ENCODE measurements around the gene SNAP23.
A peak's percentile ranks its signal among the peaks of the same experiment; 100 is the strongest.
"Not testable (repeated sequence)": the region's sequence is repeated elsewhere in the genome, so short reads cannot be mapped to it uniquely, and the experiment has no call there.

Gene SNAP23

DNA sequence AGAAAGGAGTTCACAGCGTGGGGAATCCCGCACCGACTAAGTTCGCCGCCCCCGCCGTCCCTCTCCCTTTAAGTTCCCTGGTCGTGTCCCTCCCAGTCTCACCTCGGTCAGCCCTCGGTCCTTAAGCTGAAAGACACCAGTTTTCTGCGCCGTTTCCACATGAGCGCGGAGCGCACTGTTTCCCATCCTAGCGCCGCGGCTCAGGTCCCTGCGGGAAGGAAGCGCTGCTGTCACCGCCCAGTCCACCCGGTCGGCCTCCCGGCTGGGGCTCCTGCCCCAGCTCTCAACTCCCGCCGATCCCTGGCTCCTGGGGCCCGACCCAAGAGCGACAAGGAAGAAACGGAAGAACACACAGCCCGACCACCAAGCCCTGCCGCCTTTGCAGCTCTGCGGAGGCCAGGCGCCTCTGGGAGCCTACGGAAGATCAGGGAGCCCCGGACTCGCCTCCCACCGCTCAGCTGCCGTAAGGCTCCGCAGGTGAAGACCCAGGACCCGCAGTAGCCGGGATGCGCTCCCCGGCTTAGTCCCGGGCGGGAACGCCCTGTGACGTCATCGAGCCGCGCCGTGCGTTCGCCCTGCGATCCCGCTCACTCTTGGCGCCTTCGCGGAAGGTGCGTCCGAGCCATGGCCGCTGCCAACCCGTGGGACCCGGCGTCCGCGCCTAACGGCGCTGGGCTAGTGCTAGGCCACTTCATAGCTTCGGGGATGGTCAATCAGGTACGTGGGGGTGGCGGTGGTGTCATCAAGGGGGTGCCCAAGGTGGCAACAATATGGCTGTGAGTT lies 53.0 kb downstream of the SNAP23 start, which contains the start of the genes HAUS2 and LRRC57:
Gene HAUS2 (plus strand): TSS at position 590 of the 783 bp plus-strand sequence. CDS start 35 bp downstream, at position 625.
Gene LRRC57 (minus strand): TSS at position 545 of the 783 bp plus-strand sequence. CDS start 359 bp downstream, at position 186.
- TF ChIP-seq SUZ12 (IDR thresholded peaks at IDR 0.05; ENCODE audit: extremely low read depth, insufficient read depth, insufficient read length) (no peak), YY1 (IDR thresholded peaks at IDR 0.05; ENCODE audit: insufficient read depth, insufficient read length) (peak; percentile 41)
- Histone ChIP-seq H3K9me3 (ENCODE audit: insufficient read depth, low read length) (no peaks in the 10 kb centered on the region), H3K4me1 (ENCODE audit: insufficient read depth, insufficient read length) (no peaks in the 10 kb centered on the region), H3K36me3 (ENCODE audit: insufficient read depth, insufficient read length, low read length) (peaks cover 30% of the 10 kb centered on the region), H3K27me3 (ENCODE audit: insufficient read depth, insufficient read length) (no peaks in the 10 kb centered on the region), H3K4me3 (ENCODE audit: insufficient read length, low read depth) (peak within 1 kb of the TSS; percentile 95), H3K9ac (ENCODE audit: insufficient read length, low read depth) (peak within 1 kb of the TSS; percentile 97)
- peak; percentile 68 for DNase-seq (ENCODE audit: low read depth, low spot score)

DNA sequence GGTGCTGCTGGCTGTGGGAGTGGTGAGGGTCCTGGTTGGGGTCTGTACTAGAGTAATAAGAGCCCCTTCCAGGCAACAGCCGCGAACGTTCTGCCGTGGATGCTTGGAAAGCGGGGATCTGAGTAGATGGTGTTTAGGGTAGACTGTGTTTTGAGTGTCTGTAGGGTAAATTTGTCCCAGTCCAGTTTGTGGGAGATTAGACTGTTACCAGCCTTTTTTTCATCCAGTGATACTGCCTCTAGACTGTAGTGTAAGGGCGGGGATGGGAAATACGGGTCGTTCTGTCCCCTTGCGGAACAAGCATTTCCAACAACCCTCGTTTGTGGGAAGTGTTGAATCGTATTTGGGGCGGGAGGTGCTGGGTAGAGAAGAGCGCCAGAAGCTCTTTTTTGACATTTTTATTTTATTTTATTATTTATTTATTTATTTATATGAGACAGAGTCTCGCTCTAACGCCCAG lies 53.6 kb downstream of the SNAP23 start:
- H3K9ac ChIP-seq (ENCODE audit: insufficient read length, low read depth), result peak overlapping the region; percentile 97
- H3K36me3 ChIP-seq (ENCODE audit: insufficient read depth, insufficient read length, low read length), result peaks cover 24% of the 10 kb centered on the region
- H3K4me1 ChIP-seq (ENCODE audit: insufficient read depth, insufficient read length), result no peaks in the 10 kb centered on the region
- no peaks in the 10 kb centered on the region for H3K27me3 ChIP-seq (ENCODE audit: insufficient read depth, insufficient read length)
- no peaks in the 10 kb centered on the region for H3K9me3 ChIP-seq (ENCODE audit: insufficient read depth, low read length)
- DNase-seq (ENCODE audit: low read depth, low spot score), result no peak
- TF ChIP-seq SUZ12 (IDR thresholded peaks at IDR 0.05; ENCODE audit: extremely low read depth, insufficient read depth, insufficient read length), result no peak
- no peak for TF ChIP-seq ZNF274 (IDR thresholded peaks at IDR 0.05; ENCODE audit: low read depth, low read length)
- TF ChIP-seq YY1 (IDR thresholded peaks at IDR 0.05; ENCODE audit: insufficient read depth, insufficient read length), result no peak
- peak overlapping the region; percentile 95 for H3K4me3 ChIP-seq (ENCODE audit: insufficient read length, low read depth)

DNA sequence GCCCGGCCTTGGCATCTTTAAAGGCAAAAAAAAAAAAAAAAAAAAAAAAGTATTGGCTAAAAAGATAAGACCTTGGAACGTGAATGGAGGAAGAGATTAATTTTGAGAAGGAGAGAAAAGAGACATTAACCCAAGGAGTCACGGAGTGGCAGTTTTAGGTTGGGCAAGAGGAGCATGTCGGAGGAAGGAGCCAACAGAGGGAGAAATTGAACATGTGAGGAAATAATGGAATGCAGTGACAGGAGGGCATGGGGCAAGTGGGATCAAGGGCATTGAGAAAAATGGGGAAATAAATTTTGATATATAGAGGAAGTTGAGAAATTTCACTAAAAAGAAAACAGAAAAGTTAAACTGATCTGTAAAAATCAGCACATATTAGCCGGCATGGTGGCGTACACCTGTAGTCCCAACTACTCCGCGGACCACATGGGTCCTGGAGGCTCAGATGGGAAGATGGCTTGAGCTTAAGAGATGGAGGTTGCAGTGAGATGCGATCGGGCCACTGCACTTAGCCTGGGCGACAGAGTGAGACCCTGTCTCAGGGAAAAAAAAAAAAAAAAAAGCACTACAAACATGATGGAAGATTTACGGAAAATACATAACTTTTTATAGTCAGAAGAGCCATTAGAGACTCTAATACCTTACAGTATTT lies 54.4 kb downstream of the SNAP23 start:
- Histone ChIP-seq H3K4me3 (ENCODE audit: insufficient read length, low read depth) (peak overlapping the region; percentile 8), H3K4me1 (ENCODE audit: insufficient read depth, insufficient read length) (no peaks in the 10 kb centered on the region), H3K9ac (ENCODE audit: insufficient read length, low read depth) (no peak overlapping the region), H3K36me3 (ENCODE audit: insufficient read depth, insufficient read length, low read length) (peaks cover 18% of the 10 kb centered on the region), H3K27me3 (ENCODE audit: insufficient read depth, insufficient read length) (no peaks in the 10 kb centered on the region), H3K9me3 (ENCODE audit: insufficient read depth, low read length) (no peaks in the 10 kb centered on the region)
- no peak for DNase-seq (ENCODE audit: low read depth, low spot score)
- TF ChIP-seq ZNF274 (IDR thresholded peaks at IDR 0.05; ENCODE audit: low read depth, low read length) (no peak), YY1 (IDR thresholded peaks at IDR 0.05; ENCODE audit: insufficient read depth, insufficient read length) (no peak), SUZ12 (IDR thresholded peaks at IDR 0.05; ENCODE audit: extremely low read depth, insufficient read depth, insufficient read length) (no peak)

- Histone ChIP-seq H3K4me1 (ENCODE audit: insufficient read depth, insufficient read length) (no peaks in the 10 kb centered on the region), H3K9me3 (ENCODE audit: insufficient read depth, low read length) (no peaks in the 10 kb centered on the region), H3K36me3 (ENCODE audit: insufficient read depth, insufficient read length, low read length) (peaks cover 3% of the 10 kb centered on the region), H3K27me3 (ENCODE audit: insufficient read depth, insufficient read length) (no peaks in the 10 kb centered on the region), H3K4me3 (ENCODE audit: insufficient read length, low read depth) (no peak overlapping the region), H3K9ac (ENCODE audit: insufficient read length, low read depth) (no peak overlapping the region)
- DNase-seq (ENCODE audit: low read depth, low spot score), result no peak
- TF ChIP-seq ZNF274 (IDR thresholded peaks at IDR 0.05; ENCODE audit: low read depth, low read length) (no peak), YY1 (IDR thresholded peaks at IDR 0.05; ENCODE audit: insufficient read depth, insufficient read length) (no peak), SUZ12 (IDR thresholded peaks at IDR 0.05; ENCODE audit: extremely low read depth, insufficient read depth, insufficient read length) (no peak)
Measured at GRCh38 chr15:42553554-42553953, 58.1 kb downstream of the SNAP23 start.

- H3K9me3 ChIP-seq (ENCODE audit: insufficient read depth, low read length); DNase-seq (ENCODE audit: low read depth, low spot score); H3K4me3 ChIP-seq (ENCODE audit: insufficient read length, low read depth); H3K27me3 ChIP-seq (ENCODE audit: insufficient read depth, insufficient read length); H3K4me1 ChIP-seq (ENCODE audit: insufficient read depth, insufficient read length); H3K9ac ChIP-seq (ENCODE audit: insufficient read length, low read depth): not testable (repeated sequence)
- H3K36me3 ChIP-seq (ENCODE audit: insufficient read depth, insufficient read length, low read length), result peaks cover 33% of the 10 kb centered on the region
Measured at GRCh38 chr15:42556550-42557207, 61.2 kb downstream of the SNAP23 start.

DNA sequence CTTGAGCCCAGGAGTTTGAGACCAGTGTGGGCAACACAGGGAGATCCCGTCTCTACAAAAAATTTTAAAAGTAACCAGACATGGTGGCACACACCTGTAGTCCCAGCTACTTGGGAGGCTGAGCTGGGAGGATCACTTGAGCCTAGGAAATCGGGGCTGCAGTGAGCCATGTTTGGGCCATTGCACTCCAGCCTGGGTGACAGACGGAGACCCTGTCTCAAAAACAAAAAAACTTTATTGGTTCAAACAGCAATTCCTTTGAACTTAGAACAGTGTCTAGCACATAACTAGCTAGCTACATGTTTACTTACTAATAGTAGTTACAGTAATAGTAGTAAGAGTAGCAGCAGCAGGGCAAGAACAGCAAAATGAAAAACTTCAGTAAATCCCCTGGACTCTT lies 63.3 kb downstream of the SNAP23 start:
- no peaks in the 10 kb centered on the region for H3K9me3 ChIP-seq (ENCODE audit: insufficient read depth, low read length)
- no peak for TF ChIP-seq ZNF274 (IDR thresholded peaks at IDR 0.05; ENCODE audit: low read depth, low read length)
- no peak for TF ChIP-seq YY1 (IDR thresholded peaks at IDR 0.05; ENCODE audit: insufficient read depth, insufficient read length)
- TF ChIP-seq SUZ12 (IDR thresholded peaks at IDR 0.05; ENCODE audit: extremely low read depth, insufficient read depth, insufficient read length), result no peak
- H3K4me3 ChIP-seq (ENCODE audit: insufficient read length, low read depth), result no peak overlapping the region
- H3K9ac ChIP-seq (ENCODE audit: insufficient read length, low read depth), result no peak overlapping the region
- no peaks in the 10 kb centered on the region for H3K4me1 ChIP-seq (ENCODE audit: insufficient read depth, insufficient read length)
- DNase-seq (ENCODE audit: low read depth, low spot score), result no peak
- peaks cover 49% of the 10 kb centered on the region for H3K36me3 ChIP-seq (ENCODE audit: insufficient read depth, insufficient read length, low read length)
- H3K27me3 ChIP-seq (ENCODE audit: insufficient read depth, insufficient read length), result no peaks in the 10 kb centered on the region

Data from NT2/D1 (cell line).